IMR-90 (cell line): ENCODE data around the gene TRDMT1.

Experiments used
- CEBPB ChIP-seq: IDR thresholded peaks from 2 replicates; pipeline ENCODE4 v1.6.1; 2012; ENCODE audit warnings: low read depth, low read length, improper control_type of control experiment
- CTCF ChIP-seq: conservative IDR thresholded peaks from 2 replicates; pipeline ENCODE4 v1.5.1; 2012; ENCODE audit warnings: mild to moderate bottlenecking, low read depth, low read length, improper control_type of control experiment
- FOS ChIP-seq: fragments of 150-350 bp; IDR thresholded peaks from 2 replicates; pipeline ENCODE4 v1.6.1; 2016; ENCODE audit warnings: low read depth, low read length
- MAFK ChIP-seq: IDR thresholded peaks from 2 replicates; pipeline ENCODE4 v1.6.1; 2012; ENCODE audit warnings: low read depth, low read length, improper control_type of control experiment
- MAZ ChIP-seq: IDR thresholded peaks from 2 replicates; pipeline ENCODE4 v1.6.1; 2012; ENCODE audit warnings: low read depth, mild to moderate bottlenecking, low read length, improper control_type of control experiment, moderate library complexity, borderline replicate concordance
- MXI1 ChIP-seq: IDR thresholded peaks from 2 replicates; pipeline ENCODE4 v1.6.1; 2012; ENCODE audit warnings: low read depth, mild to moderate bottlenecking, low read length, moderate library complexity, borderline replicate concordance
- NFE2L2 ChIP-seq: fragments of 150-350 bp; IDR thresholded peaks from 2 replicates; pipeline ENCODE4 v1.6.1; 2016; ENCODE audit warnings: low read depth, mild to moderate bottlenecking, low read length
- POLR2A ChIP-seq: IDR thresholded peaks from 2 replicates; pipeline ENCODE4 v1.6.1; 2012; ENCODE audit warnings: mild to moderate bottlenecking, low read depth, low read length
- RAD21 ChIP-seq: IDR thresholded peaks from 2 replicates; pipeline ENCODE4 v1.6.1; 2012; ENCODE audit warnings: low read length, improper control_type of control experiment
- RCOR1 ChIP-seq: IDR thresholded peaks from 2 replicates; pipeline ENCODE4 v1.6.1; 2012; ENCODE audit warnings: mild to moderate bottlenecking, low read length, improper control_type of control experiment; ENCODE audit not compliant: insufficient replicate concordance
- RFX5 ChIP-seq: IDR thresholded peaks from 2 replicates; pipeline ENCODE4 v1.8.0; 2012; ENCODE audit warnings: low read depth, mild to moderate bottlenecking, low read length, moderate library complexity
- SMC3 ChIP-seq: fragments of 150-350 bp; IDR thresholded peaks from 2 replicates; pipeline ENCODE4 v1.6.1; 2016; ENCODE audit warnings: low read depth, mild to moderate bottlenecking, antibody characterized with exemption, low read length, moderate library complexity
- USF2 ChIP-seq: fragments of 150-350 bp; IDR thresholded peaks from 2 replicates; pipeline ENCODE4 v1.6.1; 2017; ENCODE audit warnings: mild to moderate bottlenecking, antibody characterized with exemption, low read length, low read depth

GRCh38 chr10:17229717-17229966 is 28.2 kb upstream of the TRDMT1 start:
- TF ChIP-seq CTCF (no peak), SMC3 (no peak), USF2 (no peak), RCOR1 (no peak), FOS (no peak), MXI1 (no peak), NFE2L2 (no peak), POLR2A (no peak), RAD21 (no peak), CEBPB (no peak), MAFK (no peak), RFX5 (no peak), MAZ (no peak)
